HG03378 (cell line): ENCODE measurements around the gene COMT.

Experiments used
- ATAC-seq: cut with Tn5 transposase; IDR thresholded peaks from one replicate; pipeline ENCODE4 v1.9.1; 2021; ENCODE audit warnings: mild to moderate bottlenecking, moderate library complexity; ENCODE audit not compliant: unreplicated experiment

The COMT gene

GRCh38 chr22:19968450-19968891, 26.9 kb downstream of the COMT start:
- ATAC-seq = no peak

- no peak for ATAC-seq
Measured at GRCh38 chr22:19969141-19969928, 27.8 kb downstream of the COMT start.

- no peak for ATAC-seq
Measured at GRCh38 chr22:19970031-19970478, 28.5 kb downstream of the COMT start.

GRCh38 chr22:19970479-19971275, 29.1 kb downstream of the COMT start:
- no peak for ATAC-seq

- no peak for ATAC-seq
Measured at GRCh38 chr22:19971276-19972124, 29.9 kb downstream of the COMT start.

GRCh38 chr22:19972251-19972650, 30.7 kb downstream of the COMT start:
- no peak for ATAC-seq

- no peak for ATAC-seq
Measured at GRCh38 chr22:19972652-19973550, 31.3 kb downstream of the COMT start.

GRCh38 chr22:19973551-19974267, 32.1 kb downstream of the COMT start:
- ATAC-seq = no peak

GRCh38 chr22:19974268-19974861, 32.8 kb downstream of the COMT start:
- no peak for ATAC-seq

GRCh38 chr22:19974935-19975706, 33.5 kb downstream of the COMT start:
- no peak for ATAC-seq

- no peak for ATAC-seq
Measured at GRCh38 chr22:19975707-19976035, 34.1 kb downstream of the COMT start.

GRCh38 chr22:19976671-19977070, 35.1 kb downstream of the COMT start:
- ATAC-seq = no peak

GRCh38 chr22:19977296-19978243, 36.0 kb downstream of the COMT start:
- ATAC-seq = no peak

- ATAC-seq = no peak
Measured at GRCh38 chr22:19978748-19979147, 37.2 kb downstream of the COMT start.

- no peak for ATAC-seq
Measured at GRCh38 chr22:19979712-19980493, 38.3 kb downstream of the COMT start.

- no peak for ATAC-seq
Measured at GRCh38 chr22:19980766-19981165, 39.2 kb downstream of the COMT start.
